PC-3 (cell line): Measurements from ENCODE around the gene NACC2. TPM values are rescaled to one million over a fixed set of nuclear protein-coding genes. Genes with fewer than 3 reads are reported as not detected.
"Not testable (repeated sequence)": the region's sequence is repeated elsewhere in the genome, so short reads cannot be mapped to it uniquely, and the experiment has no call there.

ENCODE experiments used
- ATAC-seq: fragments of 200-7000 bp; cut with Tn5 transposase; 2 replicates; pipeline ENCODE4 v1.9.1; 2020; ENCODE audit warnings: mild to moderate bottlenecking, moderate library complexity
- BruUV-seq: library from RNA; stranded (reverse); fragments of 400-500 nt; replicated peaks from 2 replicates; lab custom pipeline; 2021; lab: Mats Ljungman, UMichigan
- CTCF ChIA-PET: fragments of 300-600 bp; sonication (Branson Sonifier 250); formaldehyde crosslinking; loops from one replicate; lab custom pipeline; 2022; ENCODE audit warnings: antibody characterized with exemption; lab: Charles Lee
- POLR2A ChIA-PET: fragments of 300-600 bp; sonication (Branson Sonifier 250); formaldehyde crosslinking; loops from one replicate; lab custom pipeline; 2022; ENCODE audit warnings: antibody characterized with exemption; ENCODE audit not compliant: unreplicated experiment; lab: Charles Lee
- DNase-seq: peaks from one replicate; pipeline ENCODE4 v3.0.0-alpha.2; 2015
- H2AFZ ChIP-seq: fragments of 300-600 bp; sonication (generic); 2 replicates; pipeline ENCODE4 v1.6.0; 2016; ENCODE audit warnings: antibody characterized with exemption, low read length
- H3F3A ChIP-seq: fragments of 300-600 bp; sonication (generic); one replicate; pipeline ENCODE4 v1.6.0; 2017; ENCODE audit warnings: antibody characterized with exemption, low read length, control low read depth, mild to moderate bottlenecking; ENCODE audit not compliant: unreplicated experiment
- H3K27ac ChIP-seq: fragments of 300-600 bp; sonication (generic); 2 replicates; pipeline ENCODE4 v1.5.1; 2016; ENCODE audit warnings: mild to moderate bottlenecking, low read length
- H3K27me3 ChIP-seq: fragments of 300-600 bp; sonication (generic); 2 replicates; pipeline ENCODE4 v1.6.1; 2016; ENCODE audit warnings: low read length, mixed read lengths
- H3K36me3 ChIP-seq: fragments of 300-600 bp; sonication (generic); 2 replicates; pipeline ENCODE4 v1.6.1; 2016; ENCODE audit warnings: low read depth, mixed run types, low read length, mixed read lengths
- H3K4me1 ChIP-seq: fragments of 300-600 bp; sonication (generic); 2 replicates; pipeline ENCODE4 v1.5.1; 2016; ENCODE audit warnings: low read length; ENCODE audit not compliant: insufficient read depth
- H3K4me2 ChIP-seq: fragments of 300-600 bp; sonication (generic); 2 replicates; pipeline ENCODE4 v1.6.0; 2016; ENCODE audit warnings: low read length
- H3K4me3 ChIP-seq: fragments of 300-600 bp; sonication (generic); 2 replicates; pipeline ENCODE4 v1.5.1; 2016; ENCODE audit warnings: mild to moderate bottlenecking, low read length, mixed read lengths
- H3K79me2 ChIP-seq: fragments of 300-600 bp; sonication (generic); 2 replicates; pipeline ENCODE4 v1.6.1; 2017; ENCODE audit warnings: low read length, mixed read lengths
- H3K9ac ChIP-seq: fragments of 300-600 bp; sonication (generic); 2 replicates; pipeline ENCODE4 v1.6.0; 2016; ENCODE audit warnings: mild to moderate bottlenecking, low read length
- H3K9me2 ChIP-seq: fragments of 300-600 bp; sonication (generic); replicated peaks from 2 replicates; pipeline ENCODE4 v1.6.1; 2016; ENCODE audit warnings: mixed run types, low read length, mixed read lengths
- H3K9me3 ChIP-seq: fragments of 300-600 bp; sonication (generic); 2 replicates; pipeline ENCODE4 v1.6.1; 2016; ENCODE audit warnings: low read length, mixed read lengths
- H4K20me1 ChIP-seq: fragments of 300-600 bp; sonication (generic); 2 replicates; pipeline ENCODE4 v1.6.1; 2016; ENCODE audit warnings: low read length, mixed read lengths
- EZH2 ChIP-seq: fragments of 300-600 bp; sonication (generic); IDR thresholded peaks from one replicate; pipeline ENCODE4 v1.6.1; 2017; ENCODE audit warnings: antibody characterized with exemption, mild to moderate bottlenecking, low read length; ENCODE audit not compliant: unreplicated experiment
- EZH2phosphoT487 ChIP-seq: fragments of 300-600 bp; sonication (generic); IDR thresholded peaks from 2 replicates; pipeline ENCODE4 v1.6.1; 2018; ENCODE audit warnings: mild to moderate bottlenecking, antibody characterized with exemption, low read length, borderline replicate concordance
- intact Hi-C: fragments of 100-400 bp; cut with micrococcal nuclease; formaldehyde crosslinking; loops from 2 replicates; pipeline ENCODE4 v1.9.0; 2023
- total RNA-seq: library from RNA; depleted of rRNA; stranded (reverse); fragments of >200 nt; gene quantifications from 2 replicates; pipeline ENCODE4 v1.2.3, GENCODE V29; 2014
- TF ChIP-seq, protein P1 (sequence below): fragments of 300-600 bp; sonication (generic); conservative IDR thresholded peaks from 2 replicates; pipeline ENCODE4 v1.5.1; 2017; ENCODE audit warnings: antibody characterized with exemption, low read depth, mild to moderate bottlenecking, low read length

Gene NACC2
- total RNA-seq, 1 experiment from 2014 or later, result 12.3 TPM

DNA sequence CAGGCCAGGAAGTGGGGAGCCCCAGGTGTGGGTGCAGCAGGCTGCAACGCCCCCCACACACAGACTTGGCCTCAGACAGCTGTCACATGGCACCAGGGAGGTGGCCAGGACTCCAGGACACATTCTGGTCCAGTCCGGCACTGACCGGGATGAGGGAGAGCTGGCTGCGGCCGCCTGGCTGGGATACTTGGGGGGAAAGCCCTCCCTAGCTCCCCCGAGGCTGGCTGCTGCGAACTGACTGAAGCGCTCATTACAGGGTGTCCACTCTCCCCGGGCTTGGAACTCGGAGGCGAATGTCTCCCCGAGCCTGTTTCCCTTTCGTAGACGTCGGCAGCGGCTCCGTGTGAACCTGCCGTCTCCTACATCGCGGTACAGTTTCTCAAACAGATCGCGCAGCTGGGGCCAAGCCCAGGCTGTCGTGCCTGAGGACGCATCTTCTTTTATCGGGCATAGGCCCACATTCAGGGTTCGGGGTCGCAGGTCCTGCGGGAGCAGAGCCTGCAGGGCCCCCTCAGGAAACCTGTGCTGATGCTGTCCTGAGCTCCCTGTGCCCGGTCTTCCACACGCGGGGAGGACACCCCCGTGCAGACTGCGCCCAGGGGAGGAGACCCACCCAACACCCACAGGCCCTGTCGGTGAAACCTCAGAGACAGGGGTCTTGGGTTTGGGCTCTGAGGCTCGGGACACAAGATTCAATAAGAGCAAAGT lies 19.8 kb downstream of the NACC2 start:
- H3K9me2 ChIP-seq, result no peaks in the 10 kb centered on the region
- ChIA-PET CTCF (no interaction called here), POLR2A (no interaction called here)
- no peak overlapping the region for H3K27ac ChIP-seq
- no peaks in the 10 kb centered on the region for H4K20me1 ChIP-seq
- H3F3A ChIP-seq, result no peaks in the 10 kb centered on the region
- intact Hi-C loops, result no loop called here
- DNase-seq (no peak), ATAC-seq (no peak)
- H3K4me3 ChIP-seq, result no peak overlapping the region
- no peaks in the 10 kb centered on the region for H3K9me3 ChIP-seq
- H3K4me1 ChIP-seq, result no peaks in the 10 kb centered on the region
- H3K27me3 ChIP-seq, result no peaks in the 10 kb centered on the region
- no peak overlapping the region for H2AFZ ChIP-seq
- H3K36me3 ChIP-seq, result no peaks in the 10 kb centered on the region
- TF ChIP-seq EZH2, result no peak
- TF ChIP-seq, protein P1, sequence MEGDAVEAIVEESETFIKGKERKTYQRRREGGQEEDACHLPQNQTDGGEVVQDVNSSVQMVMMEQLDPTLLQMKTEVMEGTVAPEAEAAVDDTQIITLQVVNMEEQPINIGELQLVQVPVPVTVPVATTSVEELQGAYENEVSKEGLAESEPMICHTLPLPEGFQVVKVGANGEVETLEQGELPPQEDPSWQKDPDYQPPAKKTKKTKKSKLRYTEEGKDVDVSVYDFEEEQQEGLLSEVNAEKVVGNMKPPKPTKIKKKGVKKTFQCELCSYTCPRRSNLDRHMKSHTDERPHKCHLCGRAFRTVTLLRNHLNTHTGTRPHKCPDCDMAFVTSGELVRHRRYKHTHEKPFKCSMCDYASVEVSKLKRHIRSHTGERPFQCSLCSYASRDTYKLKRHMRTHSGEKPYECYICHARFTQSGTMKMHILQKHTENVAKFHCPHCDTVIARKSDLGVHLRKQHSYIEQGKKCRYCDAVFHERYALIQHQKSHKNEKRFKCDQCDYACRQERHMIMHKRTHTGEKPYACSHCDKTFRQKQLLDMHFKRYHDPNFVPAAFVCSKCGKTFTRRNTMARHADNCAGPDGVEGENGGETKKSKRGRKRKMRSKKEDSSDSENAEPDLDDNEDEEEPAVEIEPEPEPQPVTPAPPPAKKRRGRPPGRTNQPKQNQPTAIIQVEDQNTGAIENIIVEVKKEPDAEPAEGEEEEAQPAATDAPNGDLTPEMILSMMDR, result no peak
- no peak for TF ChIP-seq EZH2phosphoT487
- no peak overlapping the region for H3K4me2 ChIP-seq
- BruUV-seq, result no TSS peak
- H3K79me2 ChIP-seq, result 0 out of 2 replicates have a peak, but pooled peaks cover 3% of the 10 kb centered on the region
- no peak overlapping the region for H3K9ac ChIP-seq

DNA sequence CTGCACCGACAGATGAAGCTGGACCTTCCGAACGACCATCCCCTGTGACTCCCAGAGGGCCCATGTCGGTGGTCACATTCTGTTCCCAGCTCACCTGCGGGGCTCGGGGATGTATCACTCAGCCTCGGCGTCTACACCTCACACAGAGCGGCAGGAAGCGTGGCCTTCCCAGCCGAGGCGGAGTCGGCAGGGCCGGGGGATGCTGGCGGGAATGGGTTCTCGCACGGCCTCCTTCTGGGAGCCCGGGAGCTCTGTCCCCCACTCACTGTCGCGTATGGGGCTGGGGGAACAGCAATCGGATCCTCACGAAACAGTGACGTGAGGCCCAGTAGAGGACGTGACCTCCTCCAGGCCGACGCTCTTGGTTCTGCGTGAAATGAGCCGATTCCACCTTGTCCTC lies 20.4 kb downstream of the NACC2 start:
- H3K4me1 ChIP-seq, result no peaks in the 10 kb centered on the region
- ATAC-seq (no peak), DNase-seq (no peak)
- H3K36me3 ChIP-seq, result no peaks in the 10 kb centered on the region
- H3K27me3 ChIP-seq, result no peaks in the 10 kb centered on the region
- no peak overlapping the region for H3K4me3 ChIP-seq
- TF ChIP-seq EZH2, result no peak
- BruUV-seq, result no TSS peak
- H3K27ac ChIP-seq, result no peak overlapping the region
- no peak overlapping the region for H2AFZ ChIP-seq
- no peaks in the 10 kb centered on the region for H3F3A ChIP-seq
- ChIA-PET CTCF (no interaction called here), POLR2A (no interaction called here)
- no peaks in the 10 kb centered on the region for H3K9me3 ChIP-seq
- H3K4me2 ChIP-seq, result no peak overlapping the region
- no peaks in the 10 kb centered on the region for H3K9me2 ChIP-seq
- H3K79me2 ChIP-seq, result 0 out of 2 replicates have a peak, but pooled peaks cover 3% of the 10 kb centered on the region
- intact Hi-C loops, result no loop called here
- no peak overlapping the region for H3K9ac ChIP-seq
- H4K20me1 ChIP-seq, result no peaks in the 10 kb centered on the region

DNA sequence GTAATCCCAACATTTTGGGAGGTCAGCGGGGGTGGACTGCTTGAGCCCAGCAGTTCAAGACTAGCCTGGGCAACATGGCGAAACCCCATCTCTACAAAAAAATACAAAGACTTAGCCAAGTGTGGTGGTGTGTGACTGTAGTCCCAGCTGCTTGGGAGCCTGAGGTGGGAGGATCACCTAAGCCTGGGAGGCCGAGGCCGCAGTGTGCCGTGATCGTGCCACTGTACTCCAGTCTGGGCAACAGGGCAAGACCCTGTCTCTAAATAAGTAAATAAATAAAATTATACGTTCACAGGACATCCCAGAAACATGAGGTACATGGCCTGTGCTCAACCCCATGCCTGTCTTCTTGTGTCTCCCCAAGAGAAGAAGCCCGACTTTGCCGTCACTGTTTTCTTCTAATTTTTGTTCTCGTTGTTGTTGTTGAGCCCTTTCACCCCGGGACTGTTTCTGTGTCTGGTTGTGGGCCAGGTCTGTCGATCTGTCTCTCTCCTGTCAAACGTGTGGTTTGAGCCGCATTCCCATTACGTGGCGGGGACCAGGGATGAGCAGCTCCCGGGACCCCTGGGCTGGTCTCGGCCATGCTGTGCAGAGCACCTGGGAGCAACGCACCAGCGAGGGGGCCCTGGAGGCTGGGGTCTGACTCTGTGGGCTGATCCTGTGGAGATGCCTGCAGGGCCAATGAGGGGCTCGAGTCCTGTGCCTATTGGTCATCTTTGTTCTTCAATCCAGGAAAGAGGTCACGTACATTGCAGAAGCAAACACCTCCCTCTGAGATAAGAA lies 32.2 kb downstream of the NACC2 start:
- Histone ChIP-seq H3K4me3 (no peak overlapping the region), H3K9me3 (no peaks in the 10 kb centered on the region), H3K36me3 (no peaks in the 10 kb centered on the region), H3K9ac (no peak overlapping the region), H3K4me1 (no peaks in the 10 kb centered on the region), H3K79me2 (0 out of 2 replicates have a peak, but pooled peaks cover 2% of the 10 kb centered on the region), H3F3A (no peaks in the 10 kb centered on the region), H3K27ac (no peak overlapping the region), H3K9me2 (no peaks in the 10 kb centered on the region), H2AFZ (no peak overlapping the region), H3K27me3 (no peaks in the 10 kb centered on the region), H3K4me2 (no peak overlapping the region), H4K20me1 (no peaks in the 10 kb centered on the region)
- ATAC-seq (no peak), DNase-seq (no peak)
- no TSS peak for BruUV-seq
- ChIA-PET POLR2A (no interaction called here), CTCF (no interaction called here)
- TF ChIP-seq EZH2phosphoT487 (no peak), EZH2 (no peak)
- TF ChIP-seq, protein P1, result no peak
- intact Hi-C loops, result no loop called here

DNA sequence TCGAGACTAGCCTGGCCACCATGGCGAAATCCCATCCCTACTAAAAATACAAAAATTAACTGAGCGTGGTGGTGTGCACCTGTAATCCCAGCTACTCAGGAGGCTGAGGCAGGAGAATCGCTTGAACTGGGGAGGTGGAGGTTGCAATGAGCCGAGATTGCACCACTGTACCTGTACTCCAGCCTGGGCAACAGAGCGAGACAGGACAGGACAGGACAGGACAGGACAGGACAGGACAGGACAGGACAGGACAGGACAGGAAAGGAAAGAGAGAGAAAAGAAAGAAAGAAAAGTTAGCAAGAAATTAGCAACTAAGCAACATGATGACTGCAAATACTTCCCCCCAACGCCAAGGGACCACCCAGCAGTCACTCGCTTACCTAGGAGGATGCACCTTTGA lies 33.2 kb downstream of the NACC2 start:
- DNase-seq, H3K79me2 ChIP-seq, H3K4me2 ChIP-seq, H2AFZ ChIP-seq, H3K9me3 ChIP-seq, H3K4me1 ChIP-seq, H3K27me3 ChIP-seq, BruUV-seq, H3K9me2 ChIP-seq, CTCF ChIA-PET, ATAC-seq, H3K9ac ChIP-seq, H3F3A ChIP-seq, H4K20me1 ChIP-seq, H3K27ac ChIP-seq, H3K4me3 ChIP-seq, POLR2A ChIA-PET, H3K36me3 ChIP-seq, intact Hi-C loops: not testable (repeated sequence)
